ENCODE measurements around the gene PILRA.
"Not testable (repeated sequence)": the region's sequence is repeated elsewhere in the genome, so short reads cannot be mapped to it uniquely, and the experiment has no call there.

The PILRA gene

DNA sequence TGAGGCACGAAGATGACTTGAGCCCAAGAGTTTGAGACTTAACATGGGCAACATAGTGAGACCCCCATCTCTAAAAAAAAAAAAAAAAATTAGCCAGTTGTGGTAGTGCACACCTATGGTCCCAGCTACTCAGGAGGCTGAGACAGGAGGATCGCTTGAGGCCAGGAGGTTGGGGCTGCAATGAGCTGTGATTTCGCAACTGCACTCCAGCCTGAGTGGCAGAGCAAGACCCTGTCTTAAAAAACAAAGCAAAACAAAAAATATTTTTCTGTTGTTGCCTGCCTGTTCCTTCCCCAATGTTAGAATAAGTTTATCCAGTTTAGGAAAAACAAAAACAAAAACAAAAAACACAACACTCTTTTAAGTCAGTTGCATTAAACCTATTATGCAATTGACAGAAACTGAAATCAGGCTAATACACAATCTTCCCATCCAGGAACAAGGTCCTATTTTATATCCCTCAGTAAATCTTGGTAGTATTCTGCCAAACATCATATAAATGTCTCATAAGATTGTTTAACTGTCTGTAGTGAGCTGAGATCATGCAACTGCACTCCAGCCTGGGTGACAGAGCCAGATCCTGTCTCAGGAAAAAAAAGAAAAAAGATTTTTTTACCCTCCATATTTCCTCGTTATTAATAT, 4.9 kb downstream of the PILRA start:
- DNase-seq (ENCODE audit: low read depth, low spot score) = no peak

DNA sequence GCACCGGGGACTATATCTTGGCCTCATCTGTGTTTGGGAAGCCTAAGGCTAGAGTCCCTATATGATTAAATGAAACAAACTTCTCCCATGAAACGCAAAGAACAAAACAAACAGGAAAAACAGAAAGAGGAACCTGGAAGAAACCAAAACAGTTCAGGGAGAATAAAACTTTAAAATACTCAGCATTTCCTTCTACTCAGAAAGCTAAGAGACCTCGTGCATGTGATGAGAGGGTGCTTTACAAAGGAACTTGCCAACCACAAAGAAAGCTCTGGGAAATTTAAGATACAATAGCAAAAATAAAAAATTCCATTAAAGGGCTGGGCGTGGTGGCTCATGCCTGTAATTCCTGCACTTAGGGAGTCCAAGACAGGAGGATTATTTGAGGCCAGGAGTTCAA, 6.9 kb downstream of the PILRA start:
- no peak for DNase-seq (ENCODE audit: low read depth, low spot score)

- not testable (repeated sequence) for DNase-seq (ENCODE audit: low read depth, low spot score)
These were observed 8.4 kb downstream of the PILRA start for GRCh38 chr7:100381531-100382233.

DNA sequence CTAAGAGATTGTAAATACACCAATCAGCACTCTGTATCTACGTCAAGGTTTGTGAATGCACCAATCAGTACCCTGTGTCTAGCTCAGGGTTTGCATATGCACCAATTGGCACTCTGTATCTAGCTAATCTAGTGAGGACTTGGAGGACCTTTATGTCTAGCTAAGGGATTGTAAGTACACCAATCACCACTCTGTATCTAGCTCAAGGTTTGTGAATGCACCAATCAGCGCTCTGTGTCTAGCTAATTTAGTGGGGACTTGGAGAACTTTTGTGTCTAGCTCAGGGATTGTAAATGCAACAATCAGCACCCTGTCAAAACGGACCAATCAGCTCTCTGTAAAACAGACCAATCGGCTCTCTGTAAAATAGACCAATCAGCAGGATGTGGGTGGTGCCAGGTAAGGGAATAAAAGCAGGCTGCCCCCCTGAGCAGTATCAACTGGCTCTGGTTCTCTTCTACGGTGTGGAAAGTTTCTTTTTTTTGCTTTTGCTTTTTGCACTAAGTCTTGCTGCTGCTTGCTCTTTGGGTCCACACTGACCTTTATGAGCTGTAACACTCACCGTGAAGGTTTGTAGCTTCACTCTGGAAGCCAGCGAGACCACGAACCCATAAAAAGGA, 9.1 kb downstream of the PILRA start:
- not testable (repeated sequence) for DNase-seq (ENCODE audit: low read depth, low spot score)

DNA sequence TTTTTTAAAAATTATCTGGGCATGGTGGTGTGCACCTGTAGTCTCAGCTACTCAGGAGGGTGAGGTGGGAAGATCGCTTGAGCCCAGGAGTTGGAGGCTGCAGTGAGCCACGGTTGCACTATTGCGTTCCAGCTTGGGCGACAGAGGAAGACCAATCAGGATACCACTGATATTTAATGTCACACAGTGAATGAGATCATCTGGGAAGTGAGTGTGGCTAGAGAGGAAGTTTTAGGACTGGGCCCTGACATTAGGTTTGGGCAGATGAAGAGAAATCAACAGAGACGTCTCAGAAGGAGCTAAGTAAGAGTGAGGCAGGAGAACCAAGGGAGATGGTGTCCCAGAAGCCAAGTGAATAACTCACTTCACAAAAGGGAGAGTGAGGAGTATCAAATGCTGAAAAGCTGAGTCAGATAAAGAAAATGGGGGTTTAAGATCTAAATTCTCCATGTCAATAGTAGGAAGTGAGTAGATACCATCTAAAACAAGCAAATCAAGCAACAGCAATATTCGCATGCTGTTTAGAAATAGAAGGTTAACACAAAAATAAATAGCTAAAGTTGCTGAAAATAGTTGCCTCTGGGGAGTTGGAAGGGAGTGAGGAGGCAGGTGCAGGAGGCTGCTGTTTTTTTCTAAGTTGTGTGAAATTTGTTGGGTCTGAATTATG, 11.5 kb downstream of the PILRA start:
- DNase-seq (ENCODE audit: low read depth, low spot score) = no peak

DNA sequence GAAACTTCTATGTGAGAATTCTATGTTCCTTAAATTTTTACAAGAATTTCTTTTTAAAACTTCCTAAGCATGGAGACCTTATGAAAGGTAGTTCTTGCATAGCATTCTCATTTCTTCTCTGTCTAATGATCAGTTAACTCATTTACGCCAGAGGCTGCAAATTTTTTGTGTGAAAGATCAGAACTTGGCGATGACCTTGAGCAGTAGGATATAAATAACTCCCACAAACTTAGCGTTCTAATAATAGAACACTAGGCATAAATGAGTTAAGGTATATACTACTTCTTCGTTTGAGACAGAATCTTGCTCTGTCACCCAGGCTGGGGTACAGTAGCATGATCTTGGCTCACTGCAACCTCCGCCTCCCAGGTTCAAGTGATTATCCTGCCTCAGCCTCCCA, 13.7 kb downstream of the PILRA start:
- no peak for DNase-seq (ENCODE audit: low read depth, low spot score)

DNA sequence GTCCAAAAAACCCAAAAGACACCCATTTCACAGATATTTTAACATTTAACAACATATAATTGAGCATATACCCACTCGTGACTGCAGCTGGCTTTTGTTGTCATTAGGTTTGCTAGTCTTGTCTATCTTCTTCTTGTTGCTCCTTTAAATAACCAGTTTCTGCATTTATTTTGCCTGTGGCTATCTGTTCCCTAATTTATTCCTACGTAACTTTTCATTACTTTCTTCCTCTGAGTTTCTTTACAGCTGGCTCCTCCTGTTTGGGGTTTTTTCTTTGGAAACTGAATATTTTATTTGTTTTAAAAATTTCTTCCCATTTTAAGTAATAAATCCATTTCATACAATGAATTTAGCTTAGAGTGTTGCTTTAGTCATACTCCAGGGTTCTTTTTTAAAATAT, 14.4 kb downstream of the PILRA start:
- DNase-seq (ENCODE audit: low read depth, low spot score) = no peak

DNA sequence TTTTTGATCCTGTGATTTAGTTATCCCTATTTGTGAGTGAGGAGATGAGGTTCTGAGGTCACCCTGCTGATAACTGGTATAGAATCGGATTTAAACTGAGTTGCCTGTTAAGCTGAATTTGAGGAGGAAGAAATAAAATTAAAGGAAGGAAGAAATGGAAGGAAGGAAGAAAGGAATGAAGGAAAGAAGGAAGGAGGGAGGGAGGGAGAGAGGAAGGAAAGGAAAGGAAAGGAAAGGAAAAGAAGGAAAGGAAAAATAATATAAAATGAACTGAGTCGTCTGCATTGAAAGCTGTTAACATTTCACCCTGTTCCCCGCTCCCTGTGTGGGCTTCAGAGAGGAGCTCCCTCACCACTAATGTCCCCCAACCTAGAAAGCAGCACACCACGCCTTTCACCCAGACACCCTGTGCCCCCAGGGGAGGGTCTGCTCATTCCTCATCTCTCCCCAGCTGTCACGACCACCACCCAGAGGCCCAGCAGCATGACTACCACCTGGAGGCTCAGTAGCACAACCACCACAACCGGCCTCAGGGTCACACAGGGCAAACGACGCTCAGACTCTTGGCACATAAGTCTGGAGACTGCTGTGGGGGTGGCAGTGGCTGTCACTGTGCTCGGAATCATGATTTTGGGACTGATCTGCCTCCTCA, 16.3 kb downstream of the PILRA start:
- DNase-seq (ENCODE audit: low read depth, low spot score) = no peak

DNA sequence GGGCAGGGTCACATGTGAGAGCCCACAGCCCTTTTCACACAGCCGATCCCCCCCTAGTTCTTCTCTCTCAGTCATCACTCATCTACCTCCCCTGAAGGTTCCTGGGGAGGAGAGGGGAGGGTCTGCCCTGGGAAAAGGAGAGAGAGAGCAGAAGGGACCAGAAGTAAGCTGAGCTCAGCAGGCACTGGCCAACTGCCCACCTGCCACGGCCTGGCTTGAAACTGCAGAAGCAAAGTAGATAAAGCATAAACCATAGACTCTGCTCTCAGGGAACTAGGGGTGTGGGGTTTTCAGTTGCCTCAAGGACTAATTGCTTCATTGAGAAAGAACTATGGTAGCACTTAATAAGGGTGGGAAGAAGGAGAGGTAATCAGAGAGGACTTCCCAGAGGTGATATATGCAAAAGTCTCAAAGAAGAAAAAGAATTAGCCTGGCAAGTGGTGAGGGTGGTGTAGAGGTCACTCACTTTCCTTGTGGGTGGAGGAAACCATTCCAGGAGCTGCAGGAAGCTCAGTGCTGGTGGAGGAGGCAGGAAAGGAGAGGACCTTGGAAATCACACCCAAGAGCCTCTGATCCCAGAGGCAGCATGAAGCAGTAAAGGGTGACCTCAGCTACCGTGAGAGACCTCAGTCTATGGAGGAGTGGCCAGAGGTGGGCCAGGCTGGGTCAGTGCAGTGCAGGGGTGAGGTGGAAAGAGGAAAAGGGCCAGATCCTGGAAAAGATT, 17.2 kb downstream of the PILRA start:
- DNase-seq (ENCODE audit: low read depth, low spot score) = no peak

DNA sequence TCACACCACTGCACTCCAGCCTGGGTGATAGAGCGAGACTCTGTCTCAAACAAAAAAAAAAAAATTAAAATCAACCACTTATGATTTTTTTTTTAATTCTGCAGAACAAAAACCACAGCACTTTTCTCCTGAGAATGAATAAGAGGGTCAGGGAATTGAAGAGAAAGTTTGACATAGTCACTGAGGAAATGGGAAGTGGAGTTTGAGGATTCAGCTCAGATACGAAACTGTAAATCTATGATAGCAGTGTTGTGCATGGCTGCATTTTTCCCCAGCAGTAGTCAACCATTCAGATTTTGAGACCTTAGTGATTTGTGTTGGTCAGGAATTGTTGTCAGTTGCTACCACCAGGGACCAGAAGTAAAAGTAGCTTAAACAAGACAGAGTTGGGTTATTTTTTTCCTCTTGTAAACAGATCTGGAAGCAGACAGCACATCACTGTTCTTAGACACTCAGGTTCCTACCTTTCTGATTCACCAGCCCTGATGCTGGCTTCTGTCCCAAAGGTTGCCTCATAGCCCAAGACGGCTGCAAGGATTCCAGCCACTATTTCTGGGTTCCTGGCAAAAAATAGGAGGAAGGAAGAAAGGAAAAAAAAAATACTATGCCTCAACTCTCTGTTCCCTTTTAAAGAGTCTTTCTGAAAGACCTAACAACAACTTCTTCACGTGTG, 20.1 kb downstream of the PILRA start:
- no peak for DNase-seq (ENCODE audit: low read depth, low spot score)

DNA sequence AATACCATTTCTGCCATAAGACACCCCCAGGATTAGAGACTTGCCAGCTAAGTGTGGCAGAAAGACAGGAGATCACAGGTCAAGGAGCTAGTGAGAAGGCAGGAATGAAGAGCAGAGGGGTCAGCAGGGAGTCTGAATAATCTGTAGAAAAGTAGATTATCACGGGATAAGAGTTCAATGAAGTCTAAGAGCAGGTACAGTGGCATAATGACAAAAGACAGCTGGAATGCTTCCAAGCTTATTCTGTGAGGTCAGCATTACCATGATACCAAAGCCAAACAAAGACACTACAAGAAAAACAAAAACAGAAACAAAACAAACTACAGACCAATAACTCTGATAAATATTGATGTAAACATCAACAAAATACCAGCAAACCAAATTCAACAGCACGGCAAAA, 20.8 kb downstream of the PILRA start:
- DNase-seq (ENCODE audit: low read depth, low spot score) = no peak

DNA sequence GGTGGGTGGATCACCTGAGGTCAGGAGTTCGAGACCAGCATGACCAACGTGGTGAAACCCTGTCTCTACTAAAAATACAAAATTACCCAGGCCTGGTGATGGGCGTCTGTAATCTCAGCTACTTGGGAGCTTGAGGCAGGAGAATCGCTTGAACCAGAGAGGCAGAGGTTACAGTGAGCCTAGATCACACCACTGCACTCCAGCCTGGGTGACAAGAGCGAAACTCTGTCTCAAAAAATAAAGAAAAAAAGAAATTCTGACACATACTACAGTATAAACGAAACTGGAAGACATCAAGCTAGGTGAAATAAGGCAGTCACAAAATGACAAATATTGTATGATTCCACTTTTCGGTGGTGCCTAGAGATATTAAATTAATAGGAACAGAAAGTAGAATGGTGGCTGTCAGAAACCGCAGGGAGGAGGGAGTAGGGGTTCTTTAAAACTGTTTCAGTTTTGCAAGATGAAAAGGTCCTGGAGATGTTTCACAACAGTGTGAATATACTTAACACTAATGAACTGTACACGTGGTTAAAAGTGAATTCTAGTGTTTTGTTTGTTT, 23.2 kb downstream of the PILRA start:
- DNase-seq (ENCODE audit: low read depth, low spot score) = no peak

DNA sequence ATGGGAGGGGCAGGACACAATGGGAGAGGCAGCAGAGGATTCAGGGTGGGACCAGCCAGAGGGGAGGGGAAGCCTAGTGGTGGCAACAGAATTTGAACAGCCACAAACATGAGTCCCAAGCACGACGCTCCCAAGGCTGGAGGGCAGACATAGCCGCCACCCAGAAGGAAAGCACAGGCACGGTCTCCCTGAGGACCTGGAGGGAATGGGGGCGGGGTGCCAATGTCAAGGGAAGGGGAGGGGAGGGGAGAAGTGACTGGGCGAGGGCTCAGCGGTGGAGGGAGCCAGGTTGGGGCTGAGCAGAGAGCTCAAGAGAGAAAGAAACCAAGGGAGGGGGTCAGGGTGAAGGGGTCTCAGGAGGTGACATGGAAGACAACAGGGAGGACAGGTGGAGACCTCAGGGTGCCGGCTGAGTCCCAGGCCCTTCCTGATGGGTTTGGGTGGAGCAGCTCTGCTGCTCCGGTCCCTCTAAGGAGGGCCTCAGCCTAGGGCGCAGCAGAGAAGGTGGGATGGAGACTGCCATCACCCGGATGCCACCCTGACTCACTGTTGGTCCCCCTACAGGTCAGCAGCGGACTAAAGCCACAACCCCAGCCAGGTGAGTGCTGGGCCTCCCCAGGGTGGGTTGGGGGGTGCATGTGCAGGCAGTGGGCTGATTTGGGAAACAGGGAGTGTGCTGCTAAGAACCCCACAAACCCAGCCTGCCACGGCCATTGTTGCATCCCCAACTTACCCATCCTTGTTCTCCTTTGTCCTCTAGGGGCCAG, 24.2 kb downstream of the PILRA start:
- no peak for DNase-seq (ENCODE audit: low read depth, low spot score)

GRCh38 chr7:100398239-100398638, 25.0 kb downstream of the PILRA start:
- no peak for DNase-seq (ENCODE audit: low read depth, low spot score)

GRCh38 chr7:100400041-100400440, 26.8 kb downstream of the PILRA start:
- DNase-seq (ENCODE audit: low read depth, low spot score) = no peak

DNA sequence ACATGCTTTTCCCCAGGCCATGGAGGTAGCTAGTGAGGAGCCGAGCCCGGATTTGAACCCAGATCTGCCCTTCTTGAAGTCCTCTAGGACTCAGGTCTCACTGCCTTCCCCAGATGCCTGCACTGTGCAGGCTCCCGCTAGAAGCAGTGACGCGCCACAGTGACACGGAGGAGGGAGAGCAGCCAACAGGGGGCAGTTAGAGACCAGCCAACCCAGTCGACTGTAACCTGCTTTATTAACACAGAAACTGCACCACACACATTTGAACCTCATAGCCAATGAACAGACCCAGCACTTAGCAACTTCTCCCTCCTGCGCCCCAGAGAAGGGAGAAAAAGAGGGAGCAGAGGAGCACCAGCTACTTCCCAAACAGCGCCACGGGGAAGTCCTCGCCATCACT, 27.4 kb downstream of the PILRA start:
- DNase-seq (ENCODE audit: low read depth, low spot score) = no peak

DNA sequence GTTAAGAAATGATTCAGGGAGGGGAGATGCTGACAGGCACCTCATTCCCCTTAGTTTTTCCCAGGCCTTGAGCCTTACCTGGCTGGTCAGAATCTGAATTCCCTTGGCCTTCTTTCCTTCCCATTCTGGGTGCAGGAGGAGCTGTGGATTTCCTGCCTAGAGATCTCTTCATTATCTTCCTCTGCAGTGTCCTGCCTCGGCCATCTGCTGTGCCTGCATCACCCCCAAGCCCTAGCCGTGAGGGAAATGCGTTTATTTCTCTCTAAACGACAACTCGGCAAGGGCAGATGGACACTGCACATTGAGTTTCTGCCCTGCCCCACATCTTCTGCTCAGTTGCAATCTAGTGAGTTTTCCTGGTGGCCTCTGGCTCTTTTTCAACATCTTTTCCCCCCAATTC, 28.5 kb downstream of the PILRA start:
- no peak for DNase-seq (ENCODE audit: low read depth, low spot score)

GRCh38 chr7:100402241-100402640, 29.0 kb downstream of the PILRA start:
- DNase-seq (ENCODE audit: low read depth, low spot score) = no peak

GRCh38 chr7:100406767-100407166, 33.5 kb downstream of the PILRA start:
- DNase-seq (ENCODE audit: low read depth, low spot score) = no peak
